Measurements from ENCODE around the gene AKR1D1. TPM values are rescaled to one million over a fixed set of nuclear protein-coding genes. Genes with fewer than 3 reads are reported as not detected.

The AKR1D1 gene
- total and polyA plus RNA-seq, 2 of the 13 experiments (the other 11 are each of a cell fraction or from before 2014, with no cell fraction given) = 6.9 to 37.0 TPM

DNA sequence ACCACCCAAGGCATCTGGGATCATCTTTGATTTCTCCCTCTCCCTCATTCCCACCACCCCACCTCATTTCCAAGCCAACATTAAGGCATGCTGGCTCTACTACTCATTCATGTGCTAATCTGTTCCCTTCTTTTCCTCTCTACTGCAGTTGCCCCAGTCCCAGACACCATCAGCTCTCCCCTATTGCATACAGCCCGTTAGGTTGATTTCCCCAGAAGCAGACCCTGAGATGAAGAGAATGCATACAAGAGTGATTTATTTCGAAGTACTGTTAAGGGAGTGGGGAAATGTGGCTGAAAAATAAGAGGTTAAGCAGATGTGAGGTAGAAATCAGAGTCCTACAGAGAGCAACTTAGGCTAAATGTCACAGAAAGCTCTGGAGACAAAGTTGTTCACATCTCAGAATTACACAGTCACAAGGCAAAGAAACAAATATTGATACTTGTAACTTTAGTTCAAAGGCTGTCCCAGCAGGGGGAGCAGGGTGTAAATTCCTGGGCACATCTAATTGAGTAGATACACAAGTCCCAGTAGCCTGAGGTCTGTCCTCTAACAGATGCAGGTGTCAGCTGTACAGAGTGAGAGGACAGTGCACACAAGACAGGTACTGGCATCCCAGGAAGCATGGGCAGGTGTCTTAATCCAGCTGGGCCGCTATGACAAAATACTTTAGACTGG lies 20.9 kb downstream of the AKR1D1 start (continued):
- TF ChIP-seq CC2D1A (CRISPR knock-in tag; IDR thresholded peaks at IDR 0.05) = no peak
- no peak for TF ChIP-seq NFE2 (CRISPR knock-in tag; IDR thresholded peaks at IDR 0.05)
- no peak for TF ChIP-seq ZNF460 (CRISPR knock-in tag; IDR thresholded peaks at IDR 0.05; ENCODE audit: borderline replicate concordance)
- TF ChIP-seq, protein P1, sequence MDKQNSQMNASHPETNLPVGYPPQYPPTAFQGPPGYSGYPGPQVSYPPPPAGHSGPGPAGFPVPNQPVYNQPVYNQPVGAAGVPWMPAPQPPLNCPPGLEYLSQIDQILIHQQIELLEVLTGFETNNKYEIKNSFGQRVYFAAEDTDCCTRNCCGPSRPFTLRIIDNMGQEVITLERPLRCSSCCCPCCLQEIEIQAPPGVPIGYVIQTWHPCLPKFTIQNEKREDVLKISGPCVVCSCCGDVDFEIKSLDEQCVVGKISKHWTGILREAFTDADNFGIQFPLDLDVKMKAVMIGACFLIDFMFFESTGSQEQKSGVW (CRISPR knock-in tag; IDR thresholded peaks at IDR 0.05; ENCODE audit: borderline replicate concordance) = no peak
- TF ChIP-seq ZFP90 (CRISPR knock-in tag; IDR thresholded peaks at IDR 0.05; ENCODE audit: borderline replicate concordance) = no peak
- TF ChIP-seq U2AF1 (optimal IDR thresholded peaks at IDR 0.05; ENCODE audit: low read depth, low read length) = no peak
- TF ChIP-seq, protein P2, sequence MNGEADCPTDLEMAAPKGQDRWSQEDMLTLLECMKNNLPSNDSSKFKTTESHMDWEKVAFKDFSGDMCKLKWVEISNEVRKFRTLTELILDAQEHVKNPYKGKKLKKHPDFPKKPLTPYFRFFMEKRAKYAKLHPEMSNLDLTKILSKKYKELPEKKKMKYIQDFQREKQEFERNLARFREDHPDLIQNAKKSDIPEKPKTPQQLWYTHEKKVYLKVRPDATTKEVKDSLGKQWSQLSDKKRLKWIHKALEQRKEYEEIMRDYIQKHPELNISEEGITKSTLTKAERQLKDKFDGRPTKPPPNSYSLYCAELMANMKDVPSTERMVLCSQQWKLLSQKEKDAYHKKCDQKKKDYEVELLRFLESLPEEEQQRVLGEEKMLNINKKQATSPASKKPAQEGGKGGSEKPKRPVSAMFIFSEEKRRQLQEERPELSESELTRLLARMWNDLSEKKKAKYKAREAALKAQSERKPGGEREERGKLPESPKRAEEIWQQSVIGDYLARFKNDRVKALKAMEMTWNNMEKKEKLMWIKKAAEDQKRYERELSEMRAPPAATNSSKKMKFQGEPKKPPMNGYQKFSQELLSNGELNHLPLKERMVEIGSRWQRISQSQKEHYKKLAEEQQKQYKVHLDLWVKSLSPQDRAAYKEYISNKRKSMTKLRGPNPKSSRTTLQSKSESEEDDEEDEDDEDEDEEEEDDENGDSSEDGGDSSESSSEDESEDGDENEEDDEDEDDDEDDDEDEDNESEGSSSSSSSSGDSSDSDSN (CRISPR knock-in tag; IDR thresholded peaks at IDR 0.05) = no peak
- TF ChIP-seq, protein P3, sequence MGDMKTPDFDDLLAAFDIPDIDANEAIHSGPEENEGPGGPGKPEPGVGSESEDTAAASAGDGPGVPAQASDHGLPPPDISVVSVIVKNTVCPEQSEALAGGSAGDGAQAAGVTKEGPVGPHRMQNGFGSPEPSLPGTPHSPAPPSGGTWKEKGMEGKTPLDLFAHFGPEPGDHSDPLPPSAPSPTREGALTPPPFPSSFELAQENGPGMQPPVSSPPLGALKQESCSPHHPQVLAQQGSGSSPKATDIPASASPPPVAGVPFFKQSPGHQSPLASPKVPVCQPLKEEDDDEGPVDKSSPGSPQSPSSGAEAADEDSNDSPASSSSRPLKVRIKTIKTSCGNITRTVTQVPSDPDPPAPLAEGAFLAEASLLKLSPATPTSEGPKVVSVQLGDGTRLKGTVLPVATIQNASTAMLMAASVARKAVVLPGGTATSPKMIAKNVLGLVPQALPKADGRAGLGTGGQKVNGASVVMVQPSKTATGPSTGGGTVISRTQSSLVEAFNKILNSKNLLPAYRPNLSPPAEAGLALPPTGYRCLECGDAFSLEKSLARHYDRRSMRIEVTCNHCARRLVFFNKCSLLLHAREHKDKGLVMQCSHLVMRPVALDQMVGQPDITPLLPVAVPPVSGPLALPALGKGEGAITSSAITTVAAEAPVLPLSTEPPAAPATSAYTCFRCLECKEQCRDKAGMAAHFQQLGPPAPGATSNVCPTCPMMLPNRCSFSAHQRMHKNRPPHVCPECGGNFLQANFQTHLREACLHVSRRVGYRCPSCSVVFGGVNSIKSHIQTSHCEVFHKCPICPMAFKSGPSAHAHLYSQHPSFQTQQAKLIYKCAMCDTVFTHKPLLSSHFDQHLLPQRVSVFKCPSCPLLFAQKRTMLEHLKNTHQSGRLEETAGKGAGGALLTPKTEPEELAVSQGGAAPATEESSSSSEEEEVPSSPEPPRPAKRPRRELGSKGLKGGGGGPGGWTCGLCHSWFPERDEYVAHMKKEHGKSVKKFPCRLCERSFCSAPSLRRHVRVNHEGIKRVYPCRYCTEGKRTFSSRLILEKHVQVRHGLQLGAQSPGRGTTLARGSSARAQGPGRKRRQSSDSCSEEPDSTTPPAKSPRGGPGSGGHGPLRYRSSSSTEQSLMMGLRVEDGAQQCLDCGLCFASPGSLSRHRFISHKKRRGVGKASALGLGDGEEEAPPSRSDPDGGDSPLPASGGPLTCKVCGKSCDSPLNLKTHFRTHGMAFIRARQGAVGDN (CRISPR knock-in tag; IDR thresholded peaks at IDR 0.05) = no peak
- TF ChIP-seq PPARG (CRISPR knock-in tag; conservative IDR thresholded peaks at IDR 0.05) = no peak
- TF ChIP-seq, protein P4, sequence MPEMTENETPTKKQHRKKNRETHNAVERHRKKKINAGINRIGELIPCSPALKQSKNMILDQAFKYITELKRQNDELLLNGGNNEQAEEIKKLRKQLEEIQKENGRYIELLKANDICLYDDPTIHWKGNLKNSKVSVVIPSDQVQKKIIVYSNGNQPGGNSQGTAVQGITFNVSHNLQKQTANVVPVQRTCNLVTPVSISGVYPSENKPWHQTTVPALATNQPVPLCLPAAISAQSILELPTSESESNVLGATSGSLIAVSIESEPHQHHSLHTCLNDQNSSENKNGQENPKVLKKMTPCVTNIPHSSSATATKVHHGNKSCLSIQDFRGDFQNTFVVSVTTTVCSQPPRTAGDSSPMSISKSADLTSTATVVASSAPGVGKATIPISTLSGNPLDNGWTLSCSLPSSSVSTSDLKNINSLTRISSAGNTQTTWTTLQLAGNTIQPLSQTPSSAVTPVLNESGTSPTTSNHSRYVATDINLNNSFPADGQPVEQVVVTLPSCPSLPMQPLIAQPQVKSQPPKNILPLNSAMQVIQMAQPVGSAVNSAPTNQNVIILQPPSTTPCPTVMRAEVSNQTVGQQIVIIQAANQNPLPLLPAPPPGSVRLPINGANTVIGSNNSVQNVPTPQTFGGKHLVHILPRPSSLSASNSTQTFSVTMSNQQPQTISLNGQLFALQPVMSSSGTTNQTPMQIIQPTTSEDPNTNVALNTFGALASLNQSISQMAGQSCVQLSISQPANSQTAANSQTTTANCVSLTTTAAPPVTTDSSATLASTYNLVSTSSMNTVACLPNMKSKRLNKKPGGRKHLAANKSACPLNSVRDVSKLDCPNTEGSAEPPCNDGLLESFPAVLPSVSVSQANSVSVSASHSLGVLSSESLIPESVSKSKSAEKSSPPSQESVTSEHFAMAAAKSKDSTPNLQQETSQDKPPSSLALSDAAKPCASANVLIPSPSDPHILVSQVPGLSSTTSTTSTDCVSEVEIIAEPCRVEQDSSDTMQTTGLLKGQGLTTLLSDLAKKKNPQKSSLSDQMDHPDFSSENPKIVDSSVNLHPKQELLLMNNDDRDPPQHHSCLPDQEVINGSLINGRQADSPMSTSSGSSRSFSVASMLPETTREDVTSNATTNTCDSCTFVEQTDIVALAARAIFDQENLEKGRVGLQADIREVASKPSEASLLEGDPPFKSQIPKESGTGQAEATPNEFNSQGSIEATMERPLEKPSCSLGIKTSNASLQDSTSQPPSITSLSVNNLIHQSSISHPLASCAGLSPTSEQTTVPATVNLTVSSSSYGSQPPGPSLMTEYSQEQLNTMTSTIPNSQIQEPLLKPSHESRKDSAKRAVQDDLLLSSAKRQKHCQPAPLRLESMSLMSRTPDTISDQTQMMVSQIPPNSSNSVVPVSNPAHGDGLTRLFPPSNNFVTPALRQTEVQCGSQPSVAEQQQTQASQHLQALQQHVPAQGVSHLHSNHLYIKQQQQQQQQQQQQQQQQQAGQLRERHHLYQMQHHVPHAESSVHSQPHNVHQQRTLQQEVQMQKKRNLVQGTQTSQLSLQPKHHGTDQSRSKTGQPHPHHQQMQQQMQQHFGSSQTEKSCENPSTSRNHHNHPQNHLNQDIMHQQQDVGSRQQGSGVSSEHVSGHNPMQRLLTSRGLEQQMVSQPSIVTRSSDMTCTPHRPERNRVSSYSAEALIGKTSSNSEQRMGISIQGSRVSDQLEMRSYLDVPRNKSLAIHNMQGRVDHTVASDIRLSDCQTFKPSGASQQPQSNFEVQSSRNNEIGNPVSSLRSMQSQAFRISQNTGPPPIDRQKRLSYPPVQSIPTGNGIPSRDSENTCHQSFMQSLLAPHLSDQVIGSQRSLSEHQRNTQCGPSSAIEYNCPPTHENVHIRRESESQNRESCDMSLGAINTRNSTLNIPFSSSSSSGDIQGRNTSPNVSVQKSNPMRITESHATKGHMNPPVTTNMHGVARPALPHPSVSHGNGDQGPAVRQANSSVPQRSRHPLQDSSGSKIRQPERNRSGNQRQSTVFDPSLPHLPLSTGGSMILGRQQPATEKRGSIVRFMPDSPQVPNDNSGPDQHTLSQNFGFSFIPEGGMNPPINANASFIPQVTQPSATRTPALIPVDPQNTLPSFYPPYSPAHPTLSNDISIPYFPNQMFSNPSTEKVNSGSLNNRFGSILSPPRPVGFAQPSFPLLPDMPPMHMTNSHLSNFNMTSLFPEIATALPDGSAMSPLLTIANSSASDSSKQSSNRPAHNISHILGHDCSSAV (CRISPR knock-in tag; IDR thresholded peaks at IDR 0.05; ENCODE audit: borderline replicate concordance) = no peak
- no peak for TF ChIP-seq SNAPC2 (CRISPR knock-in tag; IDR thresholded peaks at IDR 0.05)

Measured in HepG2 (cell line).